ENCODE results near the gene SLC12A6.

The SLC12A6 gene

GRCh38 chr15:34259566-34259965, 78.0 kb downstream of the SLC12A6 start:
- DNase-seq (ENCODE audit: low spot score) = no peak

GRCh38 chr15:34258151-34258550, 79.4 kb downstream of the SLC12A6 start:
- no peak for DNase-seq (ENCODE audit: low spot score)

GRCh38 chr15:34252545-34252944, 85.0 kb downstream of the SLC12A6 start:
- no peak for DNase-seq (ENCODE audit: low spot score)

GRCh38 chr15:34248190-34248589, 89.4 kb downstream of the SLC12A6 start:
- no peak for DNase-seq (ENCODE audit: low spot score)

GRCh38 chr15:34246276-34246976, 91.2 kb downstream of the SLC12A6 start:
- no peak for DNase-seq (ENCODE audit: low spot score)

GRCh38 chr15:34243226-34243625, 94.4 kb downstream of the SLC12A6 start:
- no peak for DNase-seq (ENCODE audit: low spot score)

GRCh38 chr15:34242331-34242710, 95.3 kb downstream of the SLC12A6 start:
- DNase-seq (ENCODE audit: low spot score) = no peak

- DNase-seq (ENCODE audit: low spot score) = peak; percentile 9
Observed at GRCh38 chr15:34241376-34242330, 95.9 kb downstream of the SLC12A6 start.

- no peak for DNase-seq (ENCODE audit: low spot score)
Observed at GRCh38 chr15:34240537-34240936, 97.0 kb downstream of the SLC12A6 start.

GRCh38 chr15:34239151-34239808, 98.3 kb downstream of the SLC12A6 start:
- DNase-seq (ENCODE audit: low spot score) = no peak

- DNase-seq (ENCODE audit: low spot score) = no peak
Observed at GRCh38 chr15:34233614-34234013, 104.0 kb downstream of the SLC12A6 start.

- DNase-seq (ENCODE audit: low spot score) = no peak
Observed at GRCh38 chr15:34223904-34224596, 113.5 kb downstream of the SLC12A6 start.

- no peak for DNase-seq (ENCODE audit: low spot score)
Observed at GRCh38 chr15:34217587-34218225, 119.9 kb downstream of the SLC12A6 start.

GRCh38 chr15:34216527-34217270, 120.9 kb downstream of the SLC12A6 start:
- no peak for DNase-seq (ENCODE audit: low spot score)

GRCh38 chr15:34214135-34214534, 123.4 kb downstream of the SLC12A6 start:
- DNase-seq (ENCODE audit: low spot score) = no peak

GRCh38 chr15:34213690-34214089, 123.9 kb downstream of the SLC12A6 start:
- DNase-seq (ENCODE audit: low spot score) = no peak

- peak; percentile 94 for DNase-seq (ENCODE audit: low spot score)
Observed at GRCh38 chr15:34209421-34210282, 127.9 kb downstream of the SLC12A6 start, which contains the start of gene KATNBL1. Gene KATNBL1 (minus strand): TSS chr15:34210096. CDS start chr15:34163676, 46,420 bp downstream.

- DNase-seq (ENCODE audit: low spot score) = no peak
Observed at GRCh38 chr15:34206011-34206410, 131.6 kb downstream of the SLC12A6 start.

GRCh38 chr15:34203936-34204335, 133.6 kb downstream of the SLC12A6 start:
- DNase-seq (ENCODE audit: low spot score) = no peak

- no peak for DNase-seq (ENCODE audit: low spot score)
Observed at GRCh38 chr15:34203305-34203704, 134.3 kb downstream of the SLC12A6 start.

All from globus pallidus (tissue), 1 donor.